ENCODE results near the gene RPS28.
"Not testable (repeated sequence)": the region's sequence is repeated elsewhere in the genome, so short reads cannot be mapped to it uniquely, and the experiment has no call there.

Gene RPS28

GRCh38 chr19:8336072-8336569, 14.8 kb downstream of the RPS28 start:
- H3K4me3 ChIP-seq (ENCODE audit: low read depth, low read length), result no peak overlapping the region
- in situ Hi-C loops (cut with HindIII; ENCODE audit: low sequenced_read_pairs), result no loop called here
- DNase-seq (ENCODE audit: low read depth), result no peak
- TF ChIP-seq CTCF (IDR thresholded peaks at IDR 0.05; ENCODE audit: low read depth, low read length, missing control alignments), result no peak

GRCh38 chr19:8336660-8337059, 15.4 kb downstream of the RPS28 start:
- in situ Hi-C loops (cut with HindIII; ENCODE audit: low sequenced_read_pairs), result no loop called here
- no peak for DNase-seq (ENCODE audit: low read depth)
- TF ChIP-seq CTCF (IDR thresholded peaks at IDR 0.05; ENCODE audit: low read depth, low read length, missing control alignments), result no peak
- H3K4me3 ChIP-seq (ENCODE audit: low read depth, low read length), result no peak overlapping the region

- in situ Hi-C loops (cut with HindIII; ENCODE audit: low sequenced_read_pairs), result no loop called here
- TF ChIP-seq CTCF (IDR thresholded peaks at IDR 0.05; ENCODE audit: low read depth, low read length, missing control alignments), result no peak
These were observed 16.4 kb downstream of the RPS28 start for GRCh38 chr19:8337728-8338127.

GRCh38 chr19:8338835-8339234, 17.5 kb downstream of the RPS28 start:
- DNase-seq (ENCODE audit: low read depth), result no peak
- TF ChIP-seq CTCF (IDR thresholded peaks at IDR 0.05; ENCODE audit: low read depth, low read length, missing control alignments), result no peak
- in situ Hi-C loops (cut with HindIII; ENCODE audit: low sequenced_read_pairs), result no loop called here
- no peak overlapping the region for H3K4me3 ChIP-seq (ENCODE audit: low read depth, low read length)

More at GRCh38 chr19:8337728-8338127, 16.4 kb downstream of the RPS28 start:
- DNase-seq (ENCODE audit: low read depth), result no peak
- H3K4me3 ChIP-seq (ENCODE audit: low read depth, low read length), result no peak overlapping the region

GRCh38 chr19:8340341-8341096, 19.2 kb downstream of the RPS28 start:
- no peak overlapping the region for H3K4me3 ChIP-seq (ENCODE audit: low read depth, low read length)
- no peak for DNase-seq (ENCODE audit: low read depth)
- peak; percentile 30 for TF ChIP-seq CTCF (IDR thresholded peaks at IDR 0.05; ENCODE audit: low read depth, low read length, missing control alignments)
- in situ Hi-C loops (cut with HindIII; ENCODE audit: low sequenced_read_pairs), result no loop called here

GRCh38 chr19:8341504-8341903, 20.2 kb downstream of the RPS28 start:
- DNase-seq (ENCODE audit: low read depth); in situ Hi-C loops (cut with HindIII; ENCODE audit: low sequenced_read_pairs); H3K4me3 ChIP-seq (ENCODE audit: low read depth, low read length): not testable (repeated sequence)

GRCh38 chr19:8342316-8342683, 21.0 kb downstream of the RPS28 start:
- TF ChIP-seq CTCF (IDR thresholded peaks at IDR 0.05; ENCODE audit: low read depth, low read length, missing control alignments), result no peak
- no peak for DNase-seq (ENCODE audit: low read depth)
- H3K4me3 ChIP-seq (ENCODE audit: low read depth, low read length), result no peak overlapping the region
- in situ Hi-C loops (cut with HindIII; ENCODE audit: low sequenced_read_pairs), result no loop called here
